B cell (primary cell): ENCODE results near the gene RNF213. TPM values are rescaled to one million over a fixed set of nuclear protein-coding genes. Genes with fewer than 3 reads are reported as not detected.

Experiments used
- ATAC-seq: fragments of 200-7000 bp; cut with Tn5 transposase; one replicate; pipeline ENCODE4 v1.10.0; 2021; ENCODE audit warnings: low read depth, mild to moderate bottlenecking, moderate number of reproducible peaks, moderate library complexity
- CTCF ChIA-PET: fragments of 350-600 bp; sonication (Branson Sonifier 250); formaldehyde crosslinking; loops from one replicate; lab custom pipeline; 2021; ENCODE audit warnings: antibody characterized with exemption, inconsistent platforms; lab: Charles Lee
- POLR2A ChIA-PET: fragments of 350-600 bp; sonication (Branson Sonifier 250); formaldehyde crosslinking; loops from one replicate; lab custom pipeline; 2021; ENCODE audit warnings: antibody characterized with exemption; lab: Charles Lee
- DNase-seq: peaks from one replicate; pipeline ENCODE4 v3.0.0; 2013
- H2AFZ ChIP-seq: 2 replicates; pipeline ENCODE4 v1.6.1; 2012; ENCODE audit warnings: mild to moderate bottlenecking, low read depth, low read length; ENCODE audit not compliant: insufficient read depth, poor library complexity, severe bottlenecking
- H3K27ac ChIP-seq, 2 donors: 1 replicate in 1 of 2; 2 replicates in 1 of 2; pipeline ENCODE4 v1.5.1; 2012 to 2013; ENCODE audit warnings: low read length in 2 of 2, mild to moderate bottlenecking in 2 of 2, moderate library complexity in 1 of 2
- H3K27me3 ChIP-seq, 4 experiments: fragments of 200-600 bp in 1 of 4; sonication (generic) in 1 of 4; replicated peaks in 1 of 4; 1 replicate in 2 of 4; 2 replicates in 2 of 4; pipeline versions ENCODE4 v1.6.1 to v1.7.0; 2013 to 2016; ENCODE audit warnings: low read length in 3 of 4, mild to moderate bottlenecking in 2 of 4, mixed read lengths in 1 of 4, moderate library complexity in 1 of 4; ENCODE audit not compliant: insufficient read depth in 4 of 4, control insufficient read depth in 3 of 4; ENCODE audit errors: control extremely low read depth in 1 of 4
- H3K36me3 ChIP-seq, 2 experiments: replicated peaks in 1 of 2; 1 replicate in 1 of 2; 2 replicates in 1 of 2; pipeline versions ENCODE4 v1.6.1 to v1.7.1; 2013; ENCODE audit warnings: low read length in 1 of 2; ENCODE audit not compliant: insufficient read depth in 2 of 2, control insufficient read depth in 1 of 2; ENCODE audit errors: control extremely low read depth in 1 of 2, extremely low read depth in 1 of 2
- H3K4me1 ChIP-seq, 2 donors: fragments of 200-600 bp in 1 of 2; sonication (generic) in 1 of 2; 1 replicate in 1 of 2; 2 replicates in 1 of 2; pipeline versions ENCODE4 v1.5.1 to v1.6.1; 2013 to 2017; ENCODE audit warnings: low read length in 2 of 2; ENCODE audit not compliant: control insufficient read depth in 2 of 2, insufficient read depth in 2 of 2
- H3K4me2 ChIP-seq: replicated peaks from 2 replicates; pipeline ENCODE3; 2012; ENCODE audit warnings: mild to moderate bottlenecking, low read depth, low read length; ENCODE audit not compliant: poor library complexity, severe bottlenecking
- H3K4me3 ChIP-seq, 5 experiments: fragments of 200-600 bp in 1 of 5; sonication (generic) in 1 of 5; 1 replicate in 3 of 5; 2 replicates in 2 of 5; pipeline versions ENCODE4 v1.5.1 to v1.7.0; 2011 to 2016; ENCODE audit warnings: low read length in 4 of 5, mild to moderate bottlenecking in 4 of 5, low read depth in 2 of 5, control low read depth in 1 of 5, moderate library complexity in 1 of 5; ENCODE audit not compliant: insufficient read depth in 1 of 5; ENCODE audit errors: control extremely low read depth in 1 of 5, extremely low read depth in 1 of 5
- H3K79me2 ChIP-seq: fragments of 200-600 bp; sonication (generic); one replicate; pipeline ENCODE4 v1.6.0; 2016; ENCODE audit warnings: low read length; ENCODE audit not compliant: control insufficient read depth, insufficient read depth
- H3K9ac ChIP-seq: fragments of 200-600 bp; sonication (generic); 2 replicates; pipeline ENCODE4 v1.6.1; 2017; ENCODE audit warnings: mild to moderate bottlenecking, low read length, moderate library complexity
- H3K9me3 ChIP-seq, 3 donors: one replicate each; pipeline versions ENCODE4 v1.6.1 to v1.7.1; 2013; ENCODE audit warnings: low read length in 2 of 3; ENCODE audit not compliant: control insufficient read depth in 2 of 3, insufficient read depth in 1 of 3; ENCODE audit errors: control extremely low read depth in 1 of 3
- H4K20me1 ChIP-seq: 2 replicates; pipeline ENCODE4 v1.6.0; 2012; ENCODE audit warnings: mild to moderate bottlenecking, low read length; ENCODE audit not compliant: insufficient read depth, control insufficient read depth, poor library complexity, severe bottlenecking
- H3K27ac Mint-ChIP-seq: one replicate; pipeline ENCODE4 v1.8.0; 2021; ENCODE audit warnings: mixed read lengths
- H3K27me3 Mint-ChIP-seq: one replicate; pipeline ENCODE4 v1.8.0; 2021; ENCODE audit warnings: mixed read lengths
- H3K4me1 Mint-ChIP-seq: one replicate; pipeline ENCODE4 v1.8.0; 2021; ENCODE audit warnings: mixed read lengths
- H3K4me3 Mint-ChIP-seq: one replicate; pipeline ENCODE4 v1.8.0; 2021; ENCODE audit warnings: mixed read lengths
- H3K9me3 Mint-ChIP-seq: one replicate; pipeline ENCODE4 v1.8.0; 2022; ENCODE audit warnings: mixed read lengths; ENCODE audit not compliant: insufficient read depth
- CTCF ChIP-seq: fragments of 200-600 bp; IDR thresholded peaks from one replicate; pipeline ENCODE4 v1.8.0; 2022; ENCODE audit warnings: antibody characterized with exemption, mild to moderate bottlenecking
- EZH2 ChIP-seq: IDR thresholded peaks from 2 replicates; pipeline ENCODE4 v1.6.1; 2012; ENCODE audit warnings: borderline replicate concordance, low read depth, mild to moderate bottlenecking, moderate library complexity, low read length; ENCODE audit not compliant: insufficient read depth, poor library complexity, severe bottlenecking
- WGBS: methylation state at CpG from one replicate; pipeline ENCODE4 v1.1.5; 2013; ENCODE audit warnings: missing lambda C conversion rate; ENCODE audit not compliant: insufficient coverage; 5-methylcytosine and 5-hydroxymethylcytosine counted together
- intact Hi-C: fragments of 100-400 bp; cut with micrococcal nuclease; formaldehyde crosslinking; loops from one replicate; pipeline ENCODE4 v1.10.0; 2022
- polyA plus RNA-seq: library from polyadenylated mRNA; depleted of rRNA; stranded (reverse); fragments of >200 nt; gene quantifications from 2 replicates; pipeline ENCODE4 v1.2.3, GENCODE V29; 2012
- total RNA-seq, 2 donors: library from RNA; stranded (reverse); fragments of 120-200 nt in 1 of 2; gene quantifications; 1 replicate in 1 of 2; 2 replicates in 1 of 2; pipeline versions ENCODE4 v1.2.3 to v1.2.4, GENCODE V29; 2013 to 2022

Gene RNF213
- total and polyA plus RNA-seq, 2 donors (not counting 1 experiment from before 2014, with no cell fraction given), result 121 to 287 TPM

- ATAC-seq, result no peak
- peaks cover 24% of the 10 kb centered on the region for H3K4me1 Mint-ChIP-seq
- Histone ChIP-seq H3K4me3 (no peak overlapping the region), H3K36me3 (peaks cover 0 to 7% of the 10 kb centered on the region in 2 experiments), H4K20me1 (no peaks in the 10 kb centered on the region), H3K9ac (peak overlapping the region; percentile 81), H3K4me2 (peak overlapping the region; percentile 88), H3K4me1 (peaks cover 14 to 20% of the 10 kb centered on the region in 2 donors), H2AFZ (peak overlapping the region; percentile 84), H3K27ac (no peak overlapping the region), H3K79me2 (peaks cover 23% of the 10 kb centered on the region), H3K27me3 (peaks cover 0 to 9% (median 2%) of the 10 kb centered on the region in 4 experiments), H3K9me3 (no peaks in the 10 kb centered on the region)
- H3K27me3 Mint-ChIP-seq, result peaks cover 24% of the 10 kb centered on the region
- peak overlapping the region; percentile 78 for H3K27ac Mint-ChIP-seq
- 51% methylated on average over 26 of the region's 26 CpGs for WGBS
- peak overlapping the region; percentile 89 for H3K4me3 Mint-ChIP-seq
- ChIA-PET CTCF (interaction anchor here (0.5 to 1.2 kb wide), 2 partner anchors 13 to 65 kb away, joined by 3 read pairs; no protein-coding TSS in a partner anchor), POLR2A (interaction anchor here (0.9 kb wide), 1 partner anchor 40 kb away, joined by 3 read pairs; no protein-coding TSS in a partner anchor)
- TF ChIP-seq CTCF (no peak), EZH2 (peak; percentile 36)
- no peaks in the 10 kb centered on the region for H3K9me3 Mint-ChIP-seq
- DNase-seq, result no peak
- intact Hi-C loops, result no loop called here
These were observed 153.3 kb downstream of the RNF213 start for GRCh38 chr17:80413771-80414507.

GRCh38 chr17:80414508-80414802 is 153.8 kb downstream of the RNF213 start:
- Histone ChIP-seq H3K27me3 (peaks cover 0 to 9% (median 2%) of the 10 kb centered on the region in 4 experiments), H3K27ac (peak overlapping the region in 1 of 2 donors; percentile 81), H2AFZ (peak overlapping the region; percentile 84), H3K79me2 (peaks cover 23% of the 10 kb centered on the region), H3K9me3 (no peaks in the 10 kb centered on the region), H3K36me3 (peaks cover 0 to 7% of the 10 kb centered on the region in 2 experiments), H3K4me1 (peaks cover 14 to 20% of the 10 kb centered on the region in 2 donors), H3K9ac (peak overlapping the region; percentile 81), H4K20me1 (no peaks in the 10 kb centered on the region), H3K4me3 (peak overlapping the region in 4 of 5 experiments; percentile 69 to 97 (median 82)), H3K4me2 (peak overlapping the region; percentile 88)
- Mint-ChIP-seq H3K4me3 (peak overlapping the region; percentile 89), H3K27me3 (peaks cover 21% of the 10 kb centered on the region), H3K4me1 (peaks cover 24% of the 10 kb centered on the region), H3K27ac (peak overlapping the region; percentile 78), H3K9me3 (no peaks in the 10 kb centered on the region)
- TF ChIP-seq CTCF (no peak), EZH2 (no peak)
- 4% methylated on average over 15 of the region's 15 CpGs for WGBS
- intact Hi-C loops, result no loop called here
- ChIA-PET CTCF (interaction anchor here (1.2 kb wide), 1 partner anchor 13 kb away, joined by 3 read pairs; no protein-coding TSS in a partner anchor), POLR2A (interaction anchor here (0.9 kb wide), 1 partner anchor 40 kb away, joined by 3 read pairs; no protein-coding TSS in a partner anchor)
- DNase-seq (no peak), ATAC-seq (no peak)
